ENCODE data around the gene GRIK4. TPM values are rescaled to one million over a fixed set of nuclear protein-coding genes. Genes with fewer than 3 reads are reported as not detected.

GRIK4 gene
- total and polyA plus RNA-seq, 2 experiments from 2014 or later: 0.28 to 0.45 TPM

- TF ChIP-seq CTCF (IDR thresholded peaks at IDR 0.05; ENCODE audit: low read depth, low read length): peak; percentile 19
Measured at GRCh38 chr11:120985718-120986569, 474.4 kb downstream of the GRIK4 start.

DNA sequence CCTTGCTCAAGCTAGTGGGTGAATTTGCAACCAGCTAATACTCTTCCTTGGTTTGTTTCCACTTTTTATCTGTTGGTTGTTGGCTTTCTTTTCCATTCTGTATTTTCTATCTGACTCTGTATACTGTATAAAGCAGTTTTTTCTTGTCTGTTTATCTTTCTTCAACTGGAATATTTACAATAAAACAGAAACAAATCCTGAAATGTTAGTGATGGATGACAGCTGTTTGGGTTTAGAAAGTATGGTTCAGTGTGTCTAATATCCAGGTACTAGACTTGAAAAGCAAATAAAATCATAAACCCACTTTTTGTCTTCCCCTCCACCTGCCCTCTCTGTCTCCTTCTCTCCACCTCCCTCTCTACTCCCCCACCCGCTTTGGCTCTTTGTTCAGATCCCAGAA lies 477.1 kb downstream of the GRIK4 start:
- Histone ChIP-seq H3K27me3 (peaks cover 4% of the 10 kb centered on the region), H3K36me3 (no peaks in the 10 kb centered on the region), H3K9me3 (ENCODE audit: low read depth) (no peaks in the 10 kb centered on the region), H3K27ac (no peak overlapping the region), H3K4me3 (no peak overlapping the region), H3K4me1 (ENCODE audit: low read depth) (no peaks in the 10 kb centered on the region)
- no peak for TF ChIP-seq CTCF (IDR thresholded peaks at IDR 0.05; ENCODE audit: low read depth, low read length)
- DNase-seq (ENCODE audit: low read depth in 1 of 2, low spot score in 1 of 2): no peak

More at GRCh38 chr11:120985718-120986569, 474.4 kb downstream of the GRIK4 start:
- peak; percentile 72 to 80 for DNase-seq (ENCODE audit: low read depth in 1 of 2, low spot score in 1 of 2)
- no peaks in the 10 kb centered on the region for H3K9me3 ChIP-seq (ENCODE audit: low read depth)
- no peak overlapping the region for H3K27ac ChIP-seq
- H3K4me3 ChIP-seq: peak overlapping the region; percentile 35
- no peaks in the 10 kb centered on the region for H3K36me3 ChIP-seq
- H3K27me3 ChIP-seq: peaks cover 4% of the 10 kb centered on the region
- no peaks in the 10 kb centered on the region for H3K4me1 ChIP-seq (ENCODE audit: low read depth)

- no peak for DNase-seq (ENCODE audit: low read depth in 1 of 2, low spot score in 1 of 2)
- Histone ChIP-seq H3K4me1 (ENCODE audit: low read depth) (no peaks in the 10 kb centered on the region), H3K27ac (no peak overlapping the region), H3K4me3 (no peak overlapping the region), H3K36me3 (no peaks in the 10 kb centered on the region), H3K27me3 (no peaks in the 10 kb centered on the region), H3K9me3 (ENCODE audit: low read depth) (no peaks in the 10 kb centered on the region)
- no peak for TF ChIP-seq CTCF (IDR thresholded peaks at IDR 0.05; ENCODE audit: low read depth, low read length)
Measured at GRCh38 chr11:120991830-120992686, 480.5 kb downstream of the GRIK4 start.

GRCh38 chr11:120994091-120994859 lies 482.7 kb downstream of the GRIK4 start:
- no peaks in the 10 kb centered on the region for H3K27me3 ChIP-seq
- no peak overlapping the region for H3K27ac ChIP-seq
- DNase-seq (ENCODE audit: low read depth in 1 of 2, low spot score in 1 of 2): no peak

More at GRCh38 chr11:120994091-120994859, 482.7 kb downstream of the GRIK4 start:
- TF ChIP-seq CTCF (IDR thresholded peaks at IDR 0.05; ENCODE audit: low read depth, low read length): no peak
- no peak overlapping the region for H3K4me3 ChIP-seq
- H3K4me1 ChIP-seq (ENCODE audit: low read depth): no peaks in the 10 kb centered on the region
- no peaks in the 10 kb centered on the region for H3K36me3 ChIP-seq
- H3K9me3 ChIP-seq (ENCODE audit: low read depth): no peaks in the 10 kb centered on the region
